Measurements from ENCODE around the gene GAS6. TPM values are rescaled to one million over a fixed set of nuclear protein-coding genes. Genes with fewer than 3 reads are reported as not detected.
"Not testable (repeated sequence)": the region's sequence is repeated elsewhere in the genome, so short reads cannot be mapped to it uniquely, and the experiment has no call there.

GAS6 gene
- total RNA-seq, 1 donor from 2014 or later: 165 TPM

DNA sequence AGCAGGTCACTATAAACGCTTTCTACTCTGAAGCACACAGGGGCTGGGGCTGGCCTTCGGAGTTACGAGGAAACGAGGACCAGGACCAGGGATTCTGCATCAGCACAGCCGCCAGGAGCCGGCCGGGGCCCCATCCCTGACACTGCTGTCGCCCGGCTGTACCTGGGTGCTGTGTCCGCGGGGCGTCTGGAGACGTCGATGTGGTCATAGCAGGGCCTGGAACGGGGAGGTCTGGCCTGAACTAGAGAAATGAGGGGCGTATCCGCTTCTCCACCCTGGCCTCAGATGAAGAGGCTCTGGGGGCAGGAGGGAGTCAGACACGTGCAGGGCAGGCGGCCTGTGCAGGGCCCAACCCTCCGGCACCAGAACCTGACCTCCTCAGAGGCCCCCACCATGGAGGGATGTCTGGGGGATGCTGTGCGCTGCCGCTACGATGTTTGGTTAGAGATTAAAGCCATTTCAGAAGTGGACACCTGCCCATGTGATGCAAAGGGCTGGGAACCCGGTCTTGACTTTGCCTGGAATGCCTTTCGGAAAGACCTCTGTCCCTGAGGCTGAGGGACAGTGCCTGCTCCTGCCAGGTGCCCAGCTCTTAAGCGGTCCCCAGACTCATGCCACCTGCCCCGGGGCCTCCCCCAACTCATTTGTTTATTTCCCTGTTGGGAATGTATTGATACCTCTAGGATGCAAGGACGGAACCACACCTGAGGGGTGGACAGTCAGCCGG lies 21.4 kb downstream of the GAS6 start:
- DNase-seq (ENCODE audit: extremely low read depth, low read depth, low spot score): no peak

DNA sequence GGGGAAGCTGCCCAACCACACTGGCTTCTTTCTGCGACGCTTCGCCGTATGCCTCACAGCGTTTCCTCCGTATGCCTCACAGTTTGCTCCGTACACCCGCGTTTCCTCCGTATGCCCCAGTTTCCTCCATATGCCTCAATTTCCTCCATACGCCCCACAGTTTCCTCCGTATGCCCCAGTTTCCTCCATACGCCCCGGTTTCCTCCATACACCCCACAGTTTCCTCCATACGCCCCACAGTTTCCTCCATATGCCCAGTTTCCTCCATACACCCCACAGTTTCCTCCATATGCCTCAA lies 22.6 kb downstream of the GAS6 start:
- no peak for DNase-seq (ENCODE audit: extremely low read depth, low read depth, low spot score)

DNA sequence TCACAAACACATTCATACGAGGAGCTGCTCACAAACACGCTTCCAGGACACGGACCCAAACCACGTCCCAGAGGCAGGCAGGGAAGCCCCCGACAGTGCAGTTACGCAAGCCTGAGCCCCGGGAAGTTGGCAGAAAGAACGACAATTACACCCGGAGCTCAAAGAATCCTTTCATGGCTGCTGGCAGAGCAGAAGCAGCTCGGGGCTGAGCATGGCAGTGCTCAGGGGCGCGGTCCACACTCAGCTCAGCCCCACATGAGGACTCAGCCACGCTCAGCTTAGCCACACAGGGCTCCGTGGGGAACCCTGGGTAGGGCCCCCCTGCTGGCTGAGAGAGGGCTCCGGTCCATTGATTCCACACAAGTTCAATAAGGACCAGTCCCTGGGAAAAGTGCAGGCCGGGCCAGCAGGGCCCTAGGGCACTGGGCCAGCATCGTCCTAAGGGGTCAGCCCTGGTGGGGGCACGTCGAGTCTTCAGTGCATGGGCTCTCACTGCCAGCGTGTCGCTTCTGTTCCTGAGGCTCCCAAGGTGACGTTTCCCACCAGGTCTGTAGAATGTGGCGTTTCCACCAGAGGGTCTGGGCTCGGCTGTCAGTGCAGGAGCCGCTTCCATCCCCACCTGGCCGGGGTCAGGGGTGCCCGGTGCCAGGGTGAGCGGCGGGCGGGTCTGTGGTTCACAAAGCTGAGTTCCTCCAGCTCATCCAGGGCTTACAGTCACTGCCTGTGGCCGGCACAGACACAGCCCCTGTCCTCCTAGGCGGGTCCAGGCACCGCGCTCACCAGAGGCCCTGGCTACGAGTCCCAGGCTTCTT lies 23.1 kb downstream of the GAS6 start:
- no peak for DNase-seq (ENCODE audit: extremely low read depth, low read depth, low spot score)

DNA sequence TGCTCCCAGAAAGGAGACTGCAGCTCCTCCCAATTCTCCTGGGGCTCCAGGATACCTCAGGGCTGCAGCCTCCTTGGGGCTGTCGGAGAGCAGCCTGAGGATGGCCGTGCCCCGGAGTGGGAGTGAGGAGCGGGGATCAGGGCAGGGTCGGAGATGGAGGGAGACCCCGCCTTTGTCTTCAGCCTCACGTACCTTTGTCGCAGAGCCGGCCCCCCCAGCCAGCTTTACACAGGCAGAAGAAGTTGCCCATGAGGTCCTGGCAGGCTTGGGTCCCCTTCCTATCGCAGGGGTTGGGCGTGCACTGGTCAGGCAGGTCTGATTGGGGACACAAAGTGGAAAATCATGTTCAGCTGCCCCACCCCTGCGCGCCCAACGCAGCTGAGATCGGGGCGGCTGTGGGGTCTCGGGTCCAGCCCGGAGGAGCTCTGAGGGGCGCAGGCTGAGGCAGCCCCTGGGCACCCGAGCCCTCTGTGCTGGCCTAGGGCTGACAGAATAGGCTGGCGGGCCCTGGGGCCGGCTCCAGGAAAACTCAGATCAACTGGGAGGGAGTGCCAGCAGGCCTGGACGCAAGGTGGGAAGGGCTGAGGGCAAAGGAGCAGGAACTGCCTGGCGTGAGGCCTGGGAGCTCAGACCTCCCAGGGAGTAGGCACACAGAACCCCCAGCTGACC lies 24.2 kb downstream of the GAS6 start:
- no peak for DNase-seq (ENCODE audit: extremely low read depth, low read depth, low spot score)

DNA sequence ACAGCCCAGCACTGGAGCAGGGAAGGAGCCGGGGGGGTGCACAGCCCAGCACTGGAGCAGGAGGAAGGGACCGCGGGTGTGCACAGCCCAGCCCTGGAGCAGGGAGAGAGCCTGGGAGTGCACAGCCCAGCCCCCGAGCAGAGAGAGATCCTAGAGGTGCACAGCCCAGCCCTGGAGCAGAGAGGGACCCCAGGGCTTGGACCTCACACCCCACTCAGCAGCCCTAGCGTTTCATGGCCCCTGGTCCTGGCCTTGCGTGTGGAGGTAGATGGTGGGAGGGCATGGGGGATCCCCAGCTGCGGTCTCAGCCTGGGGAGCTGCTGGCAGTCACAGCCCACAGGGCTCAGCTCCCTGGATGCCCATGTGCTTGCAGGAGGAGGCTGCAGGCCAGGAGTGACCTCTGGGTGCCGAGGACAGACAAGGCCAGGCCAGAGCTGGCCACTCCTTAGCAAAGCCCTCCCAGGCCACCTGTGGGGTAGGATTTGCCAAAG lies 25.1 kb downstream of the GAS6 start:
- DNase-seq (ENCODE audit: extremely low read depth, low read depth, low spot score): no peak

DNA sequence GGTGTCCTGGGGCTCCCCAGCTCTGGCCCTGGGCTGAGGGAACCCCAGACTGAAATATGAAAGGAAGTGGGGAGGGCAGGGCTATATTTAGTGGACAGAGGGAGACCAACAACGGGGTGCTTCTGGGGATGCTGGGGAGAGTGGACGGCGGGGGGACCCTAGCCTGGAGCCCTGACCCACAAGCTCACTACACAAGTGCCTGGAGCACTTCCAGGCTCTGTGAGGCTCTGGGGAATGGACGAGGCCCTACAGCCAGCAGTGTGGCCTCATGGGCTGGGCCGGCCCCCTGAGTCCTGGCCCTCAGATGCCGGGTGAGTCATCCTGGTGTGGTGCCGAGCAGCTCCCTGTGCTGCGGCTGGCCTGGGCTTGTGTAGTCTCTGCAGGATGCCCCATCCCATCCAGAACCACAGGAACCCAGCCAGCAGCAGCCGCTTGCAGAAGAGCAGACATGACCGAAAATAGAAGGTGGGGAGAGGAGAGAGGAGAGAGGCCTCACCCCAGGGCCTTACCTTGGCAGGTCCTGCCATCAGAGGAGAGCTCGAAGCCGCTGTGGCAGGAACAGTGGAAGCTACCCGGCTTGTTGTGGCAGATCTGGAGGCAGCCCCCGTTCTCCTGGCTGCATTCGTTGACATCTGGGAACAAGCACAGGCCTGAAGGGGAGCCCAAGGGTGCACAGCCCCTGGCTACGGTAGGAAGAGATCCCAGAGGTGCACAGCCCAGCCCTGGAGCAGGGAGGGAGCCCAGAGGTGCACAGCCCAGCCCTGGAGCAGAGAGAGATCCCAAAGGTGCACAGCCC lies 26.1 kb downstream of the GAS6 start:
- DNase-seq (ENCODE audit: extremely low read depth, low read depth, low spot score): peak; percentile 39

DNA sequence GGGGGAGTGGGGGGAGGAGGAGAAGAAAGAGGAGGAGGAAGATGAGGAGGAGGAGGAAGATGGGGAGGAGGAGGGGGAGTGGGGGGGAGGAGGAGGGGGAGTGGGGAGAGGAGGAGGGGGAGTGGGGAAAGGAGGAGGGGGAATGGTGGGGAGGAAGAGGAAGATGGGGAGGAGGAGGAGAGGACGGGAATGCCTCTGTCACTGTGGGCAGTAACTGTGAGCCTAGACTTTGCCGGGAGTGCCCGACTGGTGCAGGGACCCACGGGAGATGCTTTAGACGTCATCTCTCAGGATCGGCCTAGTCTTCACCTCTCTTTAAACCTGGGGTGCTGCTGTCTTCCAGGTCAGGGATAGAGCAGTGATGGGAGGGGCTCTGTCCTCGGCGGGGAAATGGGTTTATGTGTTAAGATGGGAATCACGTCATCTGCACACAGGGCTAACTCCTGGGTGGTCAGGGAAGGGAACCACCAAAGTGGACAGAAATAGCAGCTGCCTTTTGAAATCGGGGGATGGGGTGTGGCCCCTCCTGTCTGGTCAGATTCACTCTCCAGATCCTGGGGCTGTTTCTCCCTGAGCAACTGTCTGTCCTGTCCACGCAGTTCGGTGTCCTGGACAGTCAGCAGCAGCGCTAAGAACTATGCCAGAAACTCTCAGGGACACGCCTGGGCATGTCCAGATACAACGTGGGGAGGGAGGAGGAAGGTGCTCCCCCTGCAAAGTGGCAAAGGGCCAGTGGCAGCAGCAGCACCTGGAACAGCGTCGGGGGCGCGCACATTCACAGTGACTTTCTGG lies 26.9 kb downstream of the GAS6 start:
- DNase-seq (ENCODE audit: extremely low read depth, low read depth, low spot score): no peak

DNA sequence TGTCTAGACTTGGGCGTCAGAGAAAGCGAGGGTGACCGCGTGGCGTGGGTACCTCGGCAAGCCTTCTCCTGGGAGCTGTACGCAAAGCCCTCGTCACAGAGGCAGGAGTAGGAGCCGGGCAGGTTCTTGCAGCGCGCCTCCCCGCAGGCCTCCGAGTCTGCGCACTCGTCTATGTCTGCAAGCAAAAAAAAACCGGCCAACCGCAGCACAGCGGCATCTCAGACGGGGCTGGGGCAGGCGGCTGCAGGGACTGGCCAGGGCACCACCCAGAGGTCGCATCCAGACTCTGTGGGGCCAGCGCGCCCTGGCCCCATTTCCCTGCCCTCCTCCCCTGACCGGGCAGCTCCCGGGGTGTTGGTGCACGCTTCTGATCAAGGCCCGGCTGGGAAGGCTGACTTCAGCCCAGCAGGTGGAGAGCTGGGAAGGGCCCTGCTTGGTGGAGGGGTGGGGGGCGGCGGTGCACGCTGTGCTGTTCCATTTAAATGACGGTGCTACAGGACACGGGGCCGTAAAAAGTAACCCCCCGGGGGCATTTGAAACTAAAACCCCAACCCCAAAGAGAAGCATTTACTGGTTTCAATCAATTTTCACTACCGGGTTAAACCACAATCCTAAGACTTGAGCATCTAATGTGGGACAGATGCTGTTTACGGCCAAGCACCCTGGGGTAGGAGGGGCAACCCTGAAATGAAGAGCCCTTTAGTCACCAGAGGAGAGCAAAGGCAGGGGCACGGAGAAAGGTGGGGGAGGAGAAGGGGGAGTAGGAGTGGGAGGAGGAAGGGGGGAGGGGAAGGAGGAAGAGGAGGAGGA lies 28.2 kb downstream of the GAS6 start:
- DNase-seq (ENCODE audit: extremely low read depth, low read depth, low spot score): no peak

DNA sequence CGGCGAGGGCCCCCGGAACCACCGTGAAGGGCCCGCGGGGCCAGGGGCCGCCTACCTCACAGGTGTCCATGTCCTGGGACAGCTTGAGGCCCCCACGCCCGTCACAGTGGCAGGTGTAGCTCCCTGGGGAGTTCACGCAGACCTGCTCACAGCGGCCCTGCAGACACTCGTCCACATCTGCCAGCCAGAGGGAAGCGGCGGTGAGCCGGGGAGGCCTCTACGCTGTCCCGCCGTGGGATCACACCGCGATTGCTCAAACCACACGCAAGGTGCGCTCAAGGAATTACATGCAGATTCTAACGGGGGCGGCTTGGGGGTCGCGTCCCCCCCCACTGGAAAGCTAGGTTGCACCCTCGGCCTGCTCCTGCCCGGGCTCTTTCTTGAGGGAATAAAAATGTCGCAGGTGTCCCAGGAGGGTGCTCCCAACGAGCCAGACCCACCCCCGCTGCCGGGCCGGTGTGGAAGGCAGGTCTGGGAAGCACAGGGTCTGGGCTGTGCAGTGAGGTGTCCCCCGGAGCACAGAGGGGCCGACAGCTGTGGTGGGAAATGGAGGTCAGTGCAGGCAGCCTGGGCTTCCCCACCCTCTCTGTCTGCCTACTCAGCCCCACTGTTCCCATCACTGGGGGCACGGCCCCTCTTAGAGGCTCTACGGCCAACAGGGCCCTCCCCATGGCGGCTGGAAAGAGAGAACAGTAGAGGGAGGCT lies 29.2 kb downstream of the GAS6 start:
- no peak for DNase-seq (ENCODE audit: extremely low read depth, low read depth, low spot score)

DNA sequence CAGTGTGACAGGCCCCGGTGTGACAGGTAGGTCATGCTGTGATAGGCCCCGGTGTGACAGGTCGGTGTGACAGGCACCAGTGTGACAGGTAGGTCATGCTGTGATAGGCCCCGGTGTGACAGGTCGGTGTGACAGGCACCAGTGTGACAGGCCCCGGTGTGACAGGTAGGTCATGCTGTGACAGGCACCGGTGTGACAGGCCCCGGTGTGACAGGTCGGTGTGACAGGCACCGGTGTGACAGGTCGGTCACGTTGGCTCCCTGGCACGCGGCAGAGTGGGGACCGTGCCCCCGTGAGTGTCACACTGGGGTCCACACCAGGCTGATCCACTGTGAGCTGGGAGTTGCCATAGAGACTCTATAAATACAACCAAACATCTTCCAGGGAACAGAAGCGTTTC lies 29.9 kb downstream of the GAS6 start:
- DNase-seq (ENCODE audit: extremely low read depth, low read depth, low spot score): not testable (repeated sequence)

DNA sequence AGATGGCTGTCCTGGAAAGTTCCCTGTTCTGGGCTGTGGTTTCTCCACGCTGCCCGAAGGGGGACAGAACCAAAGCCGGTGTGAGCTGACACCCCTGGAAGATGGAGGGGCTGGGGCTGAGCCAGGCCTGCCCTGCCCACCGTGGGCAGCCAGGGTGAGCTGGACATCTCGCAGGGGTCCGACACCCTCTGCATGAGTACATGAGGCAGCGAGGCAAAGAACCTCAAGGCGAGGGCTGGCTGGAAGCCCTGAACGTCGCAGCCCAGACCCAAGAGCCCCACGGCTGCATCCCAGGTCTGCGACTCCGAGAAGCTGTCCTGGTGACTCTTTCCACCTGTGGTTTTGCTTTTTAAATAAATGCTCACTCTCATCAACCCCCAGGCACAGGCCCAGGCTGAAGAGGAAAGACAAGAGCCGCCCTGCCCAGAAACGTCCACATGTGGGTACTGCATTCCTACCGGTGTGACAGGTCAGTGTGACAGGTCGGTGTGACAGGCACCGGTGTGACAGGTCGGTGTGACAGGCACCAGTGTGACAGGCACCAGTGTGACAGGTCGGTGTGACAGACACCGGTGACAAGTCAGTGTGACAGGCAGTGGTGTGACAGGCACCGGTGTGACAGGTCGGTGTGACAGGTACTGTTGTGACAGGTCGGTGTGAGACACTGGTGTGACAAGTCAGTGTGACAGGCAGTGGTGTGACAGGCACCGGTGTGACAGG lies 30.6 kb downstream of the GAS6 start:
- no peak for DNase-seq (ENCODE audit: extremely low read depth, low read depth, low spot score)

DNA sequence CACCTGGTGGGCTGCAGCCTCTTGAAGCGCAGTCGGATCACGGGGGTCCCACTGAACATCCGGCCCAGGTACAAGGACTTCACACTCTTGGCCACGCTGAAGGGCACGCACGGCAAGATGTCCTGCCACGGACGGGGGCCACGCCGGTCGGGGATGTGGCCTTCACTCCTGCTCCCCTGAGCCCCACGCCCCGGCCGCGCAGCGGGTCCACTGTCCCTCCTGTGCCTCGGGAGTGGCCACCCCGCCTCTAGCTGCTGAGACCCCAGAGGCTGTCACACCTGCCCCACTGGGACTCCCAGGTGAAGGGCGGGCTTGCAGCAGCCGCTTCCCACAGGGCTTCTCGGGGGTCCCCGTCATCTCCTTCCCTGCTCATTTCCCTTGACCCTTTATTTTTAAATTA lies 31.2 kb downstream of the GAS6 start:
- DNase-seq (ENCODE audit: extremely low read depth, low read depth, low spot score): no peak

DNA sequence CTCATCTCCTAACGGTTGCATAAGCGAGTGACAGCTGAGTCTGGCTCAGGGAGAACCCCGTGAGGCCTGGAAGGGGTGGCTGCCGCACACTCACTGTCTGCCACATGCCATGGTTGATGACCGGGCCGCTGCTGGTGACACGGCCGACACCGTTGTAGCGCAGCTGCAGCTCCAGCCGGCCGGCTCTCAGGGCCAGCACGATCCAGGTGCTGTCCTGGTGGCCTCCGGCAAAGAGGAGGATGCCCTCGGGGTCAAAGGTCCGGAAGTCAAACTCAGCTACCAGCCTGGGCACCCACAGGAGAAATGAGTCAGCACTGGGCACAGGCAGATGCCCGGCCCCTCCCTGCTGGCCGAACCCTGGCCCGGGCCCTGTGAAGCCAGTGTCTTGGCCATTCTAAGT lies 31.7 kb downstream of the GAS6 start:
- DNase-seq (ENCODE audit: extremely low read depth, low read depth, low spot score): no peak

DNA sequence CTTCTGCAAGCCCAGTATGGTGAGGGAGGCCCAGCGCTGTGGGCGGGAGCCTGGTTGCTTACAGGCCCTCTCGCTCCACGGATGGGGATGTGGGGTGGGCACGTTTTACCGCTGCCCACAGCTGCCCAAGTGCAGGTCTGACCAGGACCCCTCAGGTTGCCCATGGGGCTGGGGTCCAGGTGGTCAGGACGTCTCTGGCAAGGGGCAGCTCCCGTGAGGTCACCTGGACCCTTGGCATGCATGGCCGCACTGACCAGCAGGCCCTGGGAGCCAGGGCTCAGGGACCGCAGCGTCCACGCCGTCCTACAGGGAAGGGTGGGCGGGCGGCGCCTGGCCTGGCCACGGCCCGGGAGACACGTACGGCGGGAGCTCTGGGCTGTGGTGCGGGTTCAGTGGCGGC lies 32.8 kb downstream of the GAS6 start:
- no peak for DNase-seq (ENCODE audit: extremely low read depth, low read depth, low spot score)

DNA sequence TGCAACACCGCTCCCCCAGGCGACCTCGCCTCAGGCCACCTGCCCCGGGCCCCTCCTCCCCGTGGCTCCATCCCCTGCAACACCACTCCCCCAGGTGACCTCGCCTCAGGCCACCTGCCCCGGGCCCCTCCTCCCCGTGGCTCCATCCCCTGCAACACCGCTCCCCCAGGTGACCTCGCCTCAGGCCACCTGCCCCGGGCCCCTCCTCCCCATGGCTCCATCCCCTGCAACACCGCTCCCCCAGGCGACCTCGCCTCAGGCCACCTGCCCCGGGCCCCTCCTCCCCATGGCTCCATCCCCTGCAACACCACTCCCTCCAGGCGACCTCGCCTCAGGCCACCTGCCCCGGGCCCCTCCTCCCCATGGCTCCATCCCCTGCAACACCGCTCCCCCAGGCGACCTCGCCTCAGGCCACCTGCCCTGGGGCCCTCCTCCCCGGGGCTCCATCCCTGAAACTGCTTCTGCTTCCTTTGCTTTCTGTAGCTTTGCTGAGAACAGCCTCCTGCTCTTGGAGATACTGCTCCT lies 33.4 kb downstream of the GAS6 start:
- not testable (repeated sequence) for DNase-seq (ENCODE audit: extremely low read depth, low read depth, low spot score)

DNA sequence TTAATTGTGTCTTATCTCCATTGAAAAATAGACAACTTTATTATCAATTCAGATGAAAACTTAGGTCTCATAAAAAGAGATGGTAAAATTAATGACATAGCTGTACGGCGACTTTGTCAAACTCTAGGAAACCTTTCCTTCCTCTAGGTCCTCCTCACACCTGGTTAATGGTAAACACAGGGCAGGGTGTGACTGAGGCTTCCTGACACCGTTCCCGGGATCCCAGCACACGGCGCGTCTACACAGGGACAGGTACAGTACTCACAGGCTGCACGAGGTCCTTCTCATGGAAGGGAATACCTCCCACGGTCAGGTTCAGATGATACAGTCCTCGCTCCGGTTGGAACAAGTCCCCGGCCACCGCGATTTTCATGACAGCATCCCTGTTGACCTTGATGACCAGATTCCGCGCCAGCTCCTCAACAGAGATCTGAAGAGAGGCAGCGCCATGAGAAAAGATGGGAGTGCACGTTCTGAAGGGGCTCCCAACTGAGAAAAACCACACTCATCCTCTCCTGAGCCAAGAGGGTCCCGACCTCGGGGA lies 35.5 kb downstream of the GAS6 start:
- no peak for DNase-seq (ENCODE audit: extremely low read depth, low read depth, low spot score)

DNA sequence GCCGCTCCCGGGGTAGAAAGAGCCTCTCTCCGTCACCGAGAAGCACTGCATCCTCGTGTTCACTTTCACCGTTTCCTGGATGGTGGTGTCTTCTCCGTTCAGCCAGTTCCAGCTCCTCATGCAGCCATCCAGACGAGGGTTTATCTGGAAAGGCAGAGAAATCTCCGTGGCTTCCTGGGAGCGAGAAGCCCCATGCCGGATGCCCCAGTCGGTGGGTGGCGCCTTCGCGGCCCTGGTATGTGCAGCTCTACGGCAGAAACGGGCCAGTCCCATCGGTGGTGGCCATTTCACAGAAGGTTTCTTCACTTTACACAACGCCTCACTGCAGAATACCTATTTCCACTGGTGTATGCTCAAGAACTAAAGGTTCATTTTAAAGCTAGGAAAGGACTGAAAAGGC lies 36.9 kb downstream of the GAS6 start:
- no peak for DNase-seq (ENCODE audit: extremely low read depth, low read depth, low spot score)

DNA sequence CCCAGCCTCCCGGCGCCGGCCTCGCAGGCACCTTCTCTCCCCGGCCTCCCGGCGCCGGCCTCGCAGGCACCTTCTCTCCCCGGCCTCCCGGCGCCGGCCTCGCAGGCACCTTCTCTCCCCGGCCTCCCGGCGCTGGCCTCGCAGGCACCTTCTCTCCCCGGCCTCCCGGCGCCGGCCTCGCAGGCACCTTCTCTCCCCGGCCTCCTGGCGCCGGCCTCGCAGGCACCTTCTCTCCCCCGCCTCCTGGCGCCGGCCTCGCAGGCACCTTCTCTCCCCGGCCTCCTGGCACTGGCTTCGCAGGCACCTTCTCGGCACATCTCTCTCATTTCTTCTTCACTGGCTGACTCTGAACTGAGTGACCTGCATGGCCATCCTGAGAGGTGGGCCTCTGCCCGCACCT lies 37.4 kb downstream of the GAS6 start:
- not testable (repeated sequence) for DNase-seq (ENCODE audit: extremely low read depth, low read depth, low spot score)

Data from glomerular endothelial cell (primary cell).